GM21360 (cell line): Measurements from ENCODE around the gene MORN3.
"Not testable (repeated sequence)": the region's sequence is repeated elsewhere in the genome, so short reads cannot be mapped to it uniquely, and the experiment has no call there.

Source experiments
- ATAC-seq: cut with Tn5 transposase; IDR thresholded peaks from one replicate; pipeline ENCODE4 v1.9.1; 2021; ENCODE audit warnings: mild to moderate bottlenecking, moderate library complexity; ENCODE audit not compliant: unreplicated experiment

The MORN3 gene, protein sequence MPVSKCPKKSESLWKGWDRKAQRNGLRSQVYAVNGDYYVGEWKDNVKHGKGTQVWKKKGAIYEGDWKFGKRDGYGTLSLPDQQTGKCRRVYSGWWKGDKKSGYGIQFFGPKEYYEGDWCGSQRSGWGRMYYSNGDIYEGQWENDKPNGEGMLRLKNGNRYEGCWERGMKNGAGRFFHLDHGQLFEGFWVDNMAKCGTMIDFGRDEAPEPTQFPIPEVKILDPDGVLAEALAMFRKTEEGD

DNA sequence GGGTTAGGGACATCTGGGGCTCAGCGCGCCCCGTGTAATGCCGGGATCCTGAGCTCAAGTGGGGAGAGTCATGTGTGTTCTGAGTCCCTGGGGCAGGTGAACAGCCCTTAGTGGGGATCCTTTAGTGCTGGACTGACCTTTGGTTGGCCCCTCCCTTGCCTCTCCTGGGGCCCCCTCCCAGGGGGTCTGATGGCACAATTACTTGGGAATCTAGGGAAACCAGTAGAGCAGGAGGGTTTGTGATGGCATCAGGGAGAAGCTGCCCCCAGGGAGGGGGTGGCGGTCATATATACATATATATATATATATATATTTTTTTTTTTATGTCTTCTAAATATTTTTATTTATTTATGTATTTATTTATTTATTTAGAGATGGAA is at the start of gene MORN3:
Gene MORN3 (minus strand): TSS at position 134 of the 380 bp plus-strand sequence. CDS start 171 bp downstream, outside the sequence.
- no peak for ATAC-seq

DNA sequence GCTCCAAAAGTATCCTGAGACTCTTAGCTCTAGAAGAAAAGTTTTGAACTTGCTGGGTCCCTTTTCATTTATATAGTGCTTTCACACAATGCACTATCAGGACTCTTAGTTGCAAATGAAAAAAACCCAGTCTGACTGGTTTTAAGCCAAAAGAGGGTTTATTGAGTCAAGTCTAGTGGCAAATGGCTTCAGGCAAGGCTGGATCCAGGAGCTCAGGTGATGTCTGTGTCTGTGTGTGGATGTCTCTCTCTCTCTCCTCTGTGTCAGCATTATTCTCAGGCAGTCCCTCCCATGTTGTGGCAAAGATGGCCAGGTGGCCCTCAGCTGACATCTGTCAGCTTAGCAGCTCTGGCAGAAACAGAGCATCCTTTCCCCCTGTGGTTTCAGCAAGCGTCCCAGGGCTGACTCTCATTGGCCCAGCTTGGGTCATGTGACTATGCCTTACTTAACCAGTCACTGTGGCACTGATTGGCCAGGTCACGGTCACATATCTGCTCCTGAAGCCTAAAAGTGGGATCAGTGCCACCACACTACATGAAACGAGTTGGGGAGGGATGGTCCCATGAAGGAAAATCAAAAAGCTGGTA is 49.3 kb upstream of the MORN3 start:
- no peak for ATAC-seq

DNA sequence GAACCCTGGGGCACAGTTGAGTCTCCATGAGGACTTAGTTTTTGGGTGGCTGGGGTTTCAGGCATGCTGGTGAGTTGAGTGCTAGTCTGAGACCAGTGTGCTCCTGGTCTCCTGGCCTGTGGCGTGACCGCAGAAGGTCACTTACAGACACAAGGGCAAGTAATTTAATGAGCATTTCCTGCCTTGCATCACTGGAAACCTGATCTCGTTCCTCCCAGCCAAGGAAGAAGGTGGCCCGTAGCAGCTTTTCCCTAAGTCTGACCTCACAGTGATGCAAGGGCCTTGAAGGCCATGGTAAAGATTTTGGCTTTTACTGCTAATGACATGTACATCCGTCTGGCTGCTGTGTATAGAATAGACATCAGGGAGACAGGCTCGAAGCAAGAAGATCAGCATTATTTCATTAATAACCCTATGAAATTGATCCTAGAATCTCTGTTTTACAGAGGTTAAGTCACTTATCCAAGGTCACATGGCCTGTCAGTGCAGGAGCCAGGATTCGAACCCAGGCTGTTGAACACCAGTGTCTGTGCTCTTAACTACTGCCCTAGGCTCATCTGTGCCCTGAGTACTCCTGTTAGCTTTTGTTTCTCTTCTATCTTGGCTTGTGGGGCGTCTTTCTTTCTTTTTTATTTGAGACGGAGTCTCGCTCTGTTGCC is 47.7 kb upstream of the MORN3 start:
- no peak for ATAC-seq

DNA sequence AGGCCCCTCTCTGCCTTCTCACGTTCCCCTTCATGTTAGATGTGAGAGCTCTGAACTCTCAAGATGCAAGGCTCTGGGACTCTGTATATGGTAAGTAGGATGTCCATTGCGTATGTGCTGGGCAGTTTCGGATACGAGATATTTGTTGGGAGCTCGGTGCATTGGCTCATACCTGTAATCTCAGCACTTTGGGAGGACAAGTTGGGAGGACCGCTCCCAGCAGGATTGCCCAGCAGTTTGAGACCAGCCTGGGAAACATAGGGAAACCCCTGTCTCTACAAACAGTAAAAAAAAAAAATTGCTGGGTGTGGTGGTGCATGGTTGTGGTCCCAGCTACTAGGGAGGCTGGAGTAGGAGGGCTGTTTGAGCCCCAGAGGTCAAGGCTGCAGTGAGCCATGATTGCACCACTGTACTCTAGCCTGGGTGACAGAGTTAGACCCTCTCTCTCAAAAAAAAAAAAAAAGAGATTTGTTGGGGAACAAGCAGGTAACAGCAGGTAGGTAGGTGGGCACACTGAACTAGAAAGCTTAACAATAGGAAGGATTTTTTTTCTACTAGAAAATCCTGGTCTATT is 46.5 kb upstream of the MORN3 start:
- ATAC-seq: no peak

DNA sequence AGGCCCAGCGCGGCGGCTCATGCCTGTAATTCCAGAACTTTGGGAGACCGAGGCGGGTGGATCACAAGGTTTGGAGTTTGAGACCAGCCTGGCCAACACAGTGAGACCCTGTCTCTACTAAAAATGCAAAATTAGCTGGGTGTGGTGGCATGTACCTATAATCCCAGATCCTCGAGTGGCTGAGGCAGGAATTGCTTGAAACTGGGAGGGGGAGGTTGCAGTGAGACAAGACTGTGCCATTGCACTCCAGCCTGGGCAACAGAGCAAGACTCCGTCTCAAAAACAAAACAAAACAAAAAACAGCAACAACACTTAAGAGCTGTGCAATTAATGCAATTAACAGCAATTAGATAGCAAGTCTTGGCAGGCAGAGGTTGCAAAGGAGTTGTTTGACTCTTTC is 45.6 kb upstream of the MORN3 start:
- not testable (repeated sequence) for ATAC-seq

DNA sequence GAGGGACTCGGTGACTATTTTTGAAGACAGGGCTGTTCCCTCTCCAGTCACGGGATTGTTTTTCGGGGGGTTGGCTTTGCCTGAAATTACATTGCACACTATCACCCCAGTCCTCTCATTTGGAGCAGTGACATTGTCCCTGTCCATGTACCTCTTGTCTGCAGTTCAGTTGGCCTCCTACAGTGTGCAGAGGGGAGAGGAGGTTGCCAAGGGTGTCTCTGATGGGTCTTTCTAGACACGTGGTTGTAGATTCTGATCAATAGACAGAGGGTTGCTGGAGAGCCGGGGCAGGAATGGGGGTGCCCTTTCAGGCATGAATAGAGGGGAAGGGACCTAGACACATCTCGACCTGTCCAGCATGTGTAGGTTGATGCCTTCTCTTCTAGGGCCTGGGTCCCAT is 44.3 kb upstream of the MORN3 start:
- ATAC-seq: no peak

DNA sequence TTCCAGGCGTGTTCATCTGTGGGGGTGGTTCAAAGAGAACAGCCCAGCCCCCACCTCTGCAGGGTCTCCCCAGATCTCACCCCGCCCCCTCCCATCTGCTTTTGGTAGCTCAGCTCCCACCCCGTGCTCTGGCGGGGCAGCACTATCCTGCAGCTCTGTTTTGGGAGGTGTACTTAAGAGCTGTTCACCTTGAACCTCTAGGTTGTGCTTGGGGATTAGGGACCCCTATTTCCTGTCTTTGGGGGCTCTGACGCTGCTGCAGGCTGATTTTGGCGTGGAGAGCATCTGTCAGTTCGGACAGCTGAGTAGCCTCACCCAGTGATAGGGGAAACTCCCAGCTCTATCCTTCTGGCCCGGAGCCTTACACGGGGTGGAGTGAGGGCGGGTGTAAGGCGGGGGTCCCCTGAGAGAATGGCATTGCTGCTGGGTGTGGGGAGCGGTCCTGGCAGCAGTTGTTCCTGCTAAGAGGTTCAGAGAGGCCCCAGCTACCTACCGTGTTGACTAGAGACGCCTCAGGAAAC is 43.9 kb upstream of the MORN3 start:
- no peak for ATAC-seq

DNA sequence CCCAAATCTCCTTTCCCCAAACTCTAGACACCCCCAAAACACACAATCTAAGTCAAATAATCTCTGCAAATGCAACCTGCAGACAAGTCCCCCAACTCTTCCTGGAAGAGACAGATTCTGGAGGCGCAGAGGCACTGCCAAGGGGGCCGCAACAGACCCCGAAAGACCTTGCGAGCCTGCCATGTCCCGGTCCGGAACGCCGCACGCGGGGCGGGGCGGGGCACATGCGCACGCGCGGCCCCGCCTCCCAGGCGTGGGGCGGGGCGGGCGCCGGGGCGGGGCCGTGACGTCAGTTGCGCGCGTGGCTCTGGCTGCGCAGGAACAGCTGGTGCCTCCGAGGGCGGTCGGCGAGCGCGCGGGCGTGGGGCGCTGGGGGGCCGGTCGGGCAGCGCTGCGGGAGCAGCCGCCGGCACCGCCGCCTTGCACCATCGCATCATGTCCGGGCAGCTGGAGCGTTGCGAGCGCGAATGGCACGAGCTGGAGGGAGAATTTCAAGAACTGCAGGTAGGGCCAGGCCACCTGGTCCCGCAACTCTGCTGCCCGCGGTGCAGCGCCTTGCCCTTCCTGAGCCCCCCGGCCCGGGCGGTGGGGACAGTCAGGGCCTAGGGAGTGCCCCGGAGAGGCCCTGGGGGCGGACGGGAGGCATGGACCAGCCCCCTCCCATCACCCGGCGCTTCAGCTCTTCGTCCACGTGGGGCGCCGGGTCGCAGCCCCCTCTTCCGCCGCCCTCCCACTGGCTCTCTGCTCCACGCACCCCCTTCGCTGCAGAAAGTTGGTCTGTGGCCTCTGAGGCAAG is 43.2 kb upstream of the MORN3 start, which contains the start of gene TMEM120B:
Gene TMEM120B (plus strand): TSS at position 292 of the 796 bp plus-strand sequence. CDS start 144 bp downstream, at position 436.
- ATAC-seq: peak; percentile 63

DNA sequence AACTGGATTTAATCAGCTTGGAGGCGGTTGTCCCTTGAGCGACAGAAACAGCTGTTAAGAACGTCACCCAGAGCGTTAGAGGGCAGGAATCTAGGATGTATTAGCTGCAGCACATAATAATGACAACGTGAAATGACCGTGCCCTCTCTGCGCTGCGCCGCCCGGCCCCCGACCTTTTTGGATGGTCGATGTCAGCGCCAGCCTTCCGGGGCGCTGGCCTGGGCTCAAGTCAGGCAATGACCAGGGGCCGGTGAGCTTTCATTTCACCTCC is 42.7 kb upstream of the MORN3 start:
- peak; percentile 27 for ATAC-seq

DNA sequence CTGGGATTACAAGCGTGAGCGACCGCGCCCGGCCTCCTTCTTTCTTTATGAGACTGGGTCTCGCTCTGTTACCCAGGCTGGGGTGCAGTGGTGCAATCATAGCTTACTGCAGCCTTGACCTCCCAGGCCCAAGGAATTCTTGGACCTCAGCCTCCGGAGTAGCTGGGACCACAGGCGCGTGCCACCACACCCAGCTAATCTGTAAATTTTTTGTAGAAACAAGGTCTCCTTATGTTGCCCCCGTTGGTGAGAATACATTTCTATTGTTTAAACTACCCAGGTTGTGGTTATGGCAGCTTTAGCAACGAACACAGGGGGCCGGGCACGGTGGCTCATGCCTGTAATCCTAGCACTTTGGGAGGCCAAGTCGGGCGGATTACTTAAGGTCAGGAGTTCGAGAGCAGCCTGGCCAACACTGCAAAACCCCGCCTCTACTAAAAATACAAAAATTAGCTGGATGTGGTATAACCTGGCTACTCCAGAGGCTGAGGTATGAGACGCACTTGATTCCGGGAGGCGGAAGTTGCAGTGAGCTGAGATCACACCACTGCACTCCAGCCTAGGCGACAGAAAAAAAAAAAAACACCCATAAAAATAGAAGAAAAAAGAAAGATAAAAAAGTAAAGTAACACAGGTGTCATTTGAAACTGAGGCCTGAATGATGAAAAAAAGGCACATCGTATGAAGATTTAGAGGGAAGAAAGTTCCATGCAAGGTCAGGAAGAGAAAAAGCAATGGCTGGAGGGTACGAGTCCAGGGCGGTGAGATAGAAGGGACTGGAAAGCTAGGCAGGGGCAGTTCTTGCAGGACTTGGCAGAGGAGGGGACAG is 42.1 kb upstream of the MORN3 start:
- ATAC-seq: no peak

DNA sequence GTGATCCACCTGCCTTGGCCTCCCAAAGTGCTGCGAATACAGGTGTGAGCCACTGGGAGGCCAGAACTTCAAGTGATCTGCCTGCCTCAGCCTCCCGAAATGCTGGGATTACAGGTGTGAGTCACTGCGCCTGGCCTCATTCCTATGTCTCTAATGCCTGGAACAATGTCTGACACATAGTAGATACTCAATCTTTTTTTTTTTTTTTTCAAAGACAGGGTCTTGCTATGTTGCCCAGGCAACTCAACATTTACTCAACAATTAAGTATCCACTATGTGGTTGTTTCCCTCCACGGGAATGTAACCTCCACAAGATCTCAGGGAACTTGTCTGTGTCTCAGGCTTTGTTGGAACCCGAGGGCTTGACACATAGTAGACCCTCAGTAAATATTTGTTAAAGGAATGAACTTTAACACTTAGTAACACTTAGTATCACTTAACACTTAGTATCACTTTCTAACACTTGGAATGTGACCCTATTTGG is 40.1 kb upstream of the MORN3 start:
- ATAC-seq: no peak

DNA sequence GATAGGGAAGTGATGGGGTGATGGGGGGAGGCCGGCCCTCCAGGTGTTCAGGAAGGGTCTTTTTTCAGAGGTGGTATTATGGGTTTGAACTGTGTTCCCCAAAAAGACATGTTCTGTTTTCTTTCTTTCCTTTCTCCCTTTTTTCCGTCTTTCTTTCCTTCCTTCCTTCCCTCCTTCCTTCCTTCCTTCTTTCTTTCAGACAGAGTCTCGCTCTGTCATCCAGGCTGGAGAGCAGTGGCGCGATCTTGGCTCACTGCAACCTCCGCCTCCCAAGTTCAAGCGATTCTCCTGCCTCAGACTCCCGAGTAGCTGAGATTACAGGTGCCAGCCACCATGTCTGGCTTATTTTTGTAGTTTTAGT is 39.6 kb upstream of the MORN3 start:
- ATAC-seq: not testable (repeated sequence)

DNA sequence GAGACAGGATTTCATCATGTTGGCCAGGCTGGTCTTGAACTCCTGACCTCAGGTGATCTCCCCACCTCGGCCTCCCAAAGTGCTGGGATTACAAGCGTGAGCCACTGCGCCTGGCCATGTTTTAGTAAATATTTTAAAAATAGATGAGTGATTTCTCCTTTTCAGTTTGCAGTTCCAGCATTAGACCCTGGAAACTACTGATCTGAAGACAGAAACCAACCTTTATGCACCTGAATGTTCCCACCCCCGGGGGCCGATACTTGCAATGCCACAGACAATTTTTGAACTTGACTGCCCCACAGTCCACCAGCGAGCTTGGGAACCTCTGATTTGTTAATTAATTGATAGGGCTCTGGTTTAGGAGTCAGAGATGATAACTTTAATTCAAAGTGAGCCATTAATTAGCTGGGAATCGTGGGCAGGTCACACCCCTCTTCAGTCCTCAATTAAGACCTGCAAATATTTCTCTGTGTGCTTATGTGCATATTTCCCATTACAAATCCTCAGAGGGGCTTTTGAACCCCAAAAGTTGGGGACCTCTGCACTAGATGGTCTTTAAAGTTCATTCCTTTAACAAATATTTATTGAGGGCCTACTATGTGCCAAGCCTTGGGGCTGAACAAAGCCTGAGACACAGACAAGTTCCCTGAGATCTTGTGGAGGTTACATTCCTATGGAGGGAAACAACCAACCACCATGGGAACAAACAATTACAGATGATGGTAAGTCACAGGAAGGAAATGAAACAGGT is 39.0 kb upstream of the MORN3 start:
- no peak for ATAC-seq

DNA sequence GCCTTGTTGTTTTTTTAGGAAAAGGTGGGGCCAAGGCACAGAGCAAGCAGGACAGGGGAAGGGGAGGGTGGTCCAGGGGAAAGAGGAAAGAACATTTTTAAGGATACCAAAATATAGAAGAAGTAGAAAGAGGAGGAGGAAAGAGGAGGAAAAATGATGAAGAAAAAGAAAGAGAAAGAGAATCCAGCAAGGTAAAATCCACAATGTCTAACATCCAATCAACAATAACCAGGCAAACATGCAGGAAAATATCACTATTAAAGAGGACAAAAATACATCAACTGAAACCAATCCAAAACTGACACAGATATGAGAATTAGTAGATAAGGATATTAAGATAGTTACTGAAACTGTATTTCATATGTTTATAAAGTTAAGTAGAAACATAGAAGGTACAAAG is 36.1 kb upstream of the MORN3 start:
- ATAC-seq: no peak

DNA sequence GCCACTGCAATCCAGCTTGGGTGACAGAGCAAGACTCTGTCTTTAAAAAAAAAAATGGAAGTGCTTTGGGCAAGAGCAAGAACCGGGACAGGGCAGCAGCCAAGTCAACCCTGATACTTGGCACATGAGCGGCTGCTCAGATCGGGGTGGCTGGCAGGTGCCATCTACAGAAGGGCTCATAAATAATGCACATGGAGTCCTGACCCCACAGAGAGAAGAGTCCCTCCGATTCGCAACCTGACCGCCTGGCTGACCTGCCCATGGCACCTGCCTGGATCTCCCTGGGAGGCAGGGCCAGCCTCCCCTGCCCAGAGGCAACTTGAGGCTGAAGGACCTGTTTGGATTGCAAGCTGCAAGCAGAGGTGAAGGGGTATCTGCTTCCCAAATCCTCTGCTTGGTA is 33.5 kb upstream of the MORN3 start:
- no peak for ATAC-seq

DNA sequence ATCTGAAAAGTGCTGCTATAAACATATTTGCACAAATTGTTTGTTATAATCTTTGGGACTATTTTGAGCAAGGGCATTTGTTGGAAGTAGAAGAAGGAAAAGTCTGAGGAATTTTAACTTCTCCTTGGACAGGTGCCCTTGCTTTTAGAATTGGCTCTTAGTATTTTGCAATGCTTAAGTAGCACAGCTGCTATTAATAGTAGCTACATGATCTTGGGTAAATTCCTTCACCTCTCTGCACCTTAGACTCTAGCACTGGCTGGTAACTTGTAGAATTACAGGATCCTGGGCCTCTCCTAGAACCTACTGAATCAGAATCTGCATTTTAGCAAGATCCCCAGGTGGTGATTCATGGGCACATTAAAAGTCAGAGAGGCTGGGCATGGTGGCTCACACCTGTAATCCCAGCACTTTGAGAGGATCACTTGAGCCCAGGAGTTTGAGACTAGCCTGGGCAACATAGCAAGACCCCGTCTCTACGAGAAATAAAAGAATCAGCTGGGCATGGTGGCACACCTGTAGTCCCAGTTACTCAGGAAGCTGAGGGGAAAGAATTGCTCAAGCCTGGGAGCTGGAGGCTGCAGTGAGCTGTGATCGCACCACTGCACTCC is 32.3 kb upstream of the MORN3 start:
- ATAC-seq: no peak

DNA sequence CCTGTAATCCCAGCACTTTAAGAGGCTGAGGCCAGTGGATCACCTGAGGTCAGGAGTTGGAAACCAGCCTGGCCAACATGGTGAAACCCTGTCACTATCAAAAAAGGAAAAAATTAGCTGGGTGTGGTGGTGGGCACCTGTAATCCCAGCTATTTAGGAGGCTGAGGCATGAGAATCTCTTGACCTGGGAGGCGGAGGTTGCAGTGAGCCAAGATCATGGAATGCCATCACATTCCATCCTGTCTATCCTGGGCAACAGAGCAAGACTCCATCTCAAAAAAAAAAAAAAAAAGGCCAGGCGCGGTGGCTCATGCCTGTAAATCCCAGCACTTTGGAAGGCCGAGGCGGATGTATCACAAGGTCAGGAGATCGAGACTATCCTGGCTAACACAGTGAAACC is 28.4 kb upstream of the MORN3 start:
- ATAC-seq: not testable (repeated sequence)

DNA sequence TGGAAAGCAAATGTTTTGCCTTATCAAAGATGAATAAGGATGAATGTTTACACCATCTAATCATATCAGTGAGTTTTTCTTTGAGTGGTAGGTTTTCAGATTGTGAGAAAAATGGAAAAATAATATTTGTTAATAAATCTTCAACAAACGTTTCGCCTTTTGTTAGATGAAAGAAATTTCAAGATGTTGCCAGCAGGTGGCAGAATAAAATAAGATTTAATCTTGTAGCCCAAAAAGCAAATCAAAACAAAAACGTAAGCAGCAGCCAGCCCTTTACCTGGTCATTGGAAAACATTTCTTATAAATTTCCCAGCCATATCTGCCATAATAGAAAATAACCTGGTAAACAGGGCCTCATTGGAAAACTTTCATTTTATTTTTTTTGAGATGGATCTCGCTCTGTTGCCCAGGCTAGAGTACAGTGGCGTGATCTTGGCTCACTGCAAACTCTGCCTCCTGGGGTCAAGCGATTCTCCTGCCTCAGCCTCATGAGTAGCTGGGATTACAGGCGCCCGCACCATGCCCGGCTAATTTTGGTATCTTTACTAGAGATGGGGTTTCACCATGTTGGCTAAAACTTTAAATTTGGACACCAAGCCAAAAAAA is 27.7 kb upstream of the MORN3 start:
- ATAC-seq: no peak
